GM12874 (cell line): Measurements from ENCODE around the gene PER1.

ENCODE experiments used
- CTCF ChIP-seq: IDR thresholded peaks from 2 replicates; pipeline ENCODE4 v1.5.1; 2011; ENCODE audit warnings: low read depth, mild to moderate bottlenecking, control low read depth, low read length, moderate library complexity; ENCODE audit not compliant: insufficient read depth

The PER1 gene

GRCh38 chr17:8121681-8122421 is 30.4 kb downstream of the PER1 start:
- TF ChIP-seq CTCF, result peak; percentile 86

GRCh38 chr17:8121407-8121680 is 30.9 kb downstream of the PER1 start:
- TF ChIP-seq CTCF, result no peak

GRCh38 chr17:8120520-8121406 is 31.4 kb downstream of the PER1 start:
- peak; percentile 60 for TF ChIP-seq CTCF

- TF ChIP-seq CTCF, result no peak
Observed at GRCh38 chr17:8119581-8120519, 32.4 kb downstream of the PER1 start.

- peak; percentile 88 for TF ChIP-seq CTCF
Observed at GRCh38 chr17:8118769-8119580, 33.2 kb downstream of the PER1 start.

GRCh38 chr17:8117980-8118768 is 34.0 kb downstream of the PER1 start, which contains the start of gene ALOXE3:
Gene ALOXE3, minus strand, starts transcription at chr17:8118514. Its CDS starts 524 bp downstream, at chr17:8117990.
- no peak for TF ChIP-seq CTCF
